ENCODE results near the gene FIG4. TPM values are rescaled to one million over a fixed set of nuclear protein-coding genes. Genes with fewer than 3 reads are reported as not detected.
"Not testable (repeated sequence)": the region's sequence is repeated elsewhere in the genome, so short reads cannot be mapped to it uniquely, and the experiment has no call there.

Gene FIG4
- total RNA-seq, 2 experiments from 2014 or later = 13.1 to 14.3 TPM

DNA sequence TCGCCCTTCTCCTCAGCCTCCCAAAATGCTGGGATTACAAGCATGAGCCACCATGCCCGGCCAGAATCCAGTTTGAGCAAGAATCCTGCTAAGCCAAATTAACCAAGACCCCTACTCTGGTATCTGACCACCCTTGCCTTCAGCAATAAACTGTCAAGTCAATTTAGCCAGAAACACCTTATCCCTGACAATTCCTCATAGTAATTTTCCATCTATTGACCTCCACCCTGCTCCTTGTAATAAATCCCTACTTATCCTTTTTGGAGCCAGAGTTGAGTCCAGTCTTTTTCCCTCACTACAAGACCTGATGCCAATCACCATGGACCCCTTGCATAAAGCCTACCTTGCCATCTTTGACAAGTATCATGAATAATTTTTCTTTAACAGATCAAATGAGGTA lies 173.0 kb downstream of the FIG4 start:
- Mint-ChIP-seq H3K36me3 (ENCODE audit: low read depth) (no peaks in the 10 kb centered on the region), H3K9me3 (peaks cover 4% of the 10 kb centered on the region), H3K27me3 (peaks cover 6% of the 10 kb centered on the region), H3K4me1 (ENCODE audit: low read depth) (no peaks in the 10 kb centered on the region), H3K4me3 (no peak overlapping the region), H3K27ac (no peak overlapping the region)
- intact Hi-C loops (cut with micrococcal nuclease) = no loop called here
- DNase-seq (no peak), ATAC-seq (no peak)
- ChIA-PET CTCF (no interaction called here), POLR2A (interaction anchor here (0.6 kb wide), 1 partner anchor 149 kb away, joined by 3 read pairs; no protein-coding TSS in a partner anchor)
- TF ChIP-seq, protein P1, sequence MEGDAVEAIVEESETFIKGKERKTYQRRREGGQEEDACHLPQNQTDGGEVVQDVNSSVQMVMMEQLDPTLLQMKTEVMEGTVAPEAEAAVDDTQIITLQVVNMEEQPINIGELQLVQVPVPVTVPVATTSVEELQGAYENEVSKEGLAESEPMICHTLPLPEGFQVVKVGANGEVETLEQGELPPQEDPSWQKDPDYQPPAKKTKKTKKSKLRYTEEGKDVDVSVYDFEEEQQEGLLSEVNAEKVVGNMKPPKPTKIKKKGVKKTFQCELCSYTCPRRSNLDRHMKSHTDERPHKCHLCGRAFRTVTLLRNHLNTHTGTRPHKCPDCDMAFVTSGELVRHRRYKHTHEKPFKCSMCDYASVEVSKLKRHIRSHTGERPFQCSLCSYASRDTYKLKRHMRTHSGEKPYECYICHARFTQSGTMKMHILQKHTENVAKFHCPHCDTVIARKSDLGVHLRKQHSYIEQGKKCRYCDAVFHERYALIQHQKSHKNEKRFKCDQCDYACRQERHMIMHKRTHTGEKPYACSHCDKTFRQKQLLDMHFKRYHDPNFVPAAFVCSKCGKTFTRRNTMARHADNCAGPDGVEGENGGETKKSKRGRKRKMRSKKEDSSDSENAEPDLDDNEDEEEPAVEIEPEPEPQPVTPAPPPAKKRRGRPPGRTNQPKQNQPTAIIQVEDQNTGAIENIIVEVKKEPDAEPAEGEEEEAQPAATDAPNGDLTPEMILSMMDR (IDR thresholded peaks at IDR 0.05) = no peak

DNA sequence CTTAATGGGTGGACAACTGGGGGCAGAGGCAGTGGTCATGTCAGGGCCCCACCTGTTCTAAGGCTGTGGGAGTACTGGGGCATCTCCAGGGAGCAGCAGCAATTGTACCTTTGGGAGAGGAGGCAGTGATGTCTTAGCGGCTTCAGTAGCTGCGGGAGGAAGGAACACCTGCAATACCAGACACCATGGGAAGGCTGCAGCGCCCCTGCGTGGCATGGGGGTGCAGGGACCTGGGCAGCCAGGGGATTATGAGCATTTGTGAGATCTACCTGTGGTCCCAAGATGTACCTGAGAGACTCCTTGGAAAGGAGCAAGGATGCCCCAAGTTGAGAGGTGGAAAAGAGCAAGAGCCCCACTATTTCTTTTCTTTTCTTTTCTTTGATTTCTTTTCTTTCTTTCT lies 174.9 kb downstream of the FIG4 start:
- Mint-ChIP-seq H3K27ac (no peak overlapping the region), H3K4me3 (no peak overlapping the region), H3K9me3 (peaks cover 4% of the 10 kb centered on the region), H3K36me3 (ENCODE audit: low read depth) (no peaks in the 10 kb centered on the region), H3K27me3 (peaks cover 6% of the 10 kb centered on the region), H3K4me1 (ENCODE audit: low read depth) (no peaks in the 10 kb centered on the region)
- ChIA-PET POLR2A (no interaction called here), CTCF (interaction anchor here (0.9 kb wide), 1 partner anchor 9 kb away, joined by 3 read pairs; no protein-coding TSS in a partner anchor)
- intact Hi-C loops (cut with micrococcal nuclease) = no loop called here
- TF ChIP-seq, protein P1 (IDR thresholded peaks at IDR 0.05) = no peak
- no peak for ATAC-seq
- DNase-seq = no peak

DNA sequence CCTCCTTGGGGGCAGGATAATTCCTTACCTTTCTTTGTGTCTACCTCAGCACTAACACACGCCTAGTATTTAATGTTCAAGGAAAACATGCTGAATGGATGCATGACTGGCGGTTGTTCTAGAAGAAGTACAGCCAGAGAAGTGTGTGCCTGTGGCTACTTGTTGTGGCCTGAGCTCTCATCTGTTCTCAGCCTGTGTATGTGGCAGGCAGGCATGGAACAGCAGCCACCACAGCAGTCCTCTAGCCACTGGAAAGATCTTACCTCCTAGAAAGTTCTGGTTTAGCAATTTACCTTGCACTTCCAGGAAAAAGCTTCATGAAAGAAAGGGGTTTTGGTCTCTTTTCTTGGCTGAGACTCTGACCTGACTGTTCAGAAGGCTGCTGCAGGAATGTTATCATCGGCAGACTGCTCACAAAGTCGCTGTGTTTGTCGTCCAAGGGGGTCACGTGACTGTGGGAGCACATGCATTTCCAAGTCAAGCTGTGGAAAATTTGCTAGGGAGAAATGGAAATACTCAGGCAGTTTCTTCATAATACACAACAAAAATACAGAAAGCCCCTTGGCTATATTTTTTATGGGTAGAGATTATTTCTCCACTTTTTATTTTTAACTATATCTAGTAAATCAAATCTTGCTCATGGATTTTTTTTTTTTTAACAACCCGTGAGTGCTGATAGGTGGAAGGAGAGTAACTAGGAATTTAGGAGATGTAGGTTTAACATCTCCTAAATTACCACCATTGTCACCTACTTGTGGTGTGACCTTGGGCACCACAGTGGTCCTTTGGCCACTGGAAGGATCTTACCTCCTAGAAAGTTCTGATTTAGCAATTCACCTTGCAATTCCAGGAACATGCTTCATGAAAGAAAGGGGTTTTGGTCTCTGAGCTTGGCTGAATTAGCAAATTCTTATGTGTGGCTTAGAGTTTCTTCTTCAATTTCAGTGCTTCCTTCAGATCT lies 176.2 kb downstream of the FIG4 start:
- no peak for DNase-seq
- TF ChIP-seq, protein P1 (IDR thresholded peaks at IDR 0.05) = no peak
- Mint-ChIP-seq H3K36me3 (ENCODE audit: low read depth) (no peaks in the 10 kb centered on the region), H3K27ac (no peak overlapping the region), H3K9me3 (peaks cover under 1% of the 10 kb centered on the region), H3K27me3 (peaks cover 7% of the 10 kb centered on the region), H3K4me3 (no peak overlapping the region), H3K4me1 (ENCODE audit: low read depth) (no peaks in the 10 kb centered on the region)
- no peak for ATAC-seq
- ChIA-PET CTCF (no interaction called here), POLR2A (no interaction called here)
- intact Hi-C loops (cut with micrococcal nuclease) = no loop called here

DNA sequence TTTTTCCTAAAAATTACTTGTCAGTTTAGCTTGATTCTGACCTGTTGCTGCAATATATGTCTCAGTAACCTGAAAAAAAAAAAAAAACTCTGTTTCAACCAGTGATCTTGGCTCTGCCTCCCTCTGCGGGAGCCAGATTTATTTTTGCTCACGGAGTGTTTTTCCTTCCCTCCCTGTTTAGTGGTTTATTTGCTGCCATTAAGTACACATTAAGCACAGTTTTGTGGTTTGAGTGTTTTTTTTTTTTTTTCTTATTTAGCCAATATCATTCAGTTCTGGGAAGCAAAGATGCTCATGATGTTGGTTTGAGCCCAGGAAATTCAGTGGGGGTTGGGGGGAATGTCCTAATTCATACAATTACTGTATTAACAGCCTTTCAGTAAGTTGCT lies 176.9 kb downstream of the FIG4 start:
- Mint-ChIP-seq H3K27me3 (peaks cover 7% of the 10 kb centered on the region), H3K27ac (no peak overlapping the region), H3K36me3 (ENCODE audit: low read depth) (no peaks in the 10 kb centered on the region), H3K4me3 (no peak overlapping the region), H3K4me1 (ENCODE audit: low read depth) (no peaks in the 10 kb centered on the region), H3K9me3 (no peaks in the 10 kb centered on the region)
- ATAC-seq = no peak
- CTCF ChIA-PET = no interaction called here
- intact Hi-C loops (cut with micrococcal nuclease) = no loop called here
- no peak for DNase-seq
- TF ChIP-seq, protein P1 (IDR thresholded peaks at IDR 0.05) = no peak
- POLR2A ChIA-PET = no interaction called here

DNA sequence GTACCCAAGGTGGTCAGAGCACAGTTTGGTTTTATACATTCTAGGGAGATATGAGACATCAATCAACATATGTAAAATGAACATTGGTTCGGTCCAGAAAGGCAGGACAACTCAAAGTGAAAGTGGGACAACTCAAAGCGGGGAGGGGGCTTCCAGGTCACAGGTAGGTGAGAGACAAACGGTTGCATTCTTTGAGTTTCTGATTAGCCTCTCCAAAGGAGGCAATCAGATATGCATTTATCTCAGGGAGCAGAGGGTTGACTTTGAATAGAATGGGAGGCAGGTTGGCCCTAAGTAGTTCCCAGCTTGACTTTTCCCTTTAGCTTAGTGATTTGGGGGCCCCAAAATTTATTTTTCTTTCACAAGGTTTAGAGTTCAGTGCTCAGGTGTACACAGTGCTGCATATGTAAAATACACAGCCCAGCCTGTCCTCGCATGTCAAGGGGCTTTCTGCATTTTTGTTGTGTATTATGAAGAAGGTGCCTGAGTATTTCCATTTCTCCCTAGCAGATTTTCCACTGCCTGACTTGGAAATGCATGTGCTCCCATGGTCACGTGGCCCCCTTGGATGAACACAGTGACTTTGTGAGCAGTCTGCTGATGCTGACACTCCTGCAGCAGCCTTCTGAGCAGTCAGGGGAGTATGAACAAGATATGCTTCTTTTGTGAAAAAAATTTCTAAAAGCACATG lies 178.4 kb downstream of the FIG4 start:
- H3K27me3 Mint-ChIP-seq = peaks cover 11% of the 10 kb centered on the region
- POLR2A ChIA-PET; intact Hi-C loops (cut with micrococcal nuclease); H3K9me3 Mint-ChIP-seq; DNase-seq; ATAC-seq; H3K4me1 Mint-ChIP-seq (ENCODE audit: low read depth); H3K4me3 Mint-ChIP-seq; H3K27ac Mint-ChIP-seq; CTCF ChIA-PET; H3K36me3 Mint-ChIP-seq (ENCODE audit: low read depth): not testable (repeated sequence)

Data from activated CD8-positive, alpha-beta T cell treated with anti-CD3 and anti-CD28 coated beads for 36 hours (primary cell).